Brain pericyte (primary cell): Measurements from ENCODE around the gene ITSN1.
A peak's percentile ranks its signal among the peaks of the same experiment; 100 is the strongest.
"Not testable (repeated sequence)": the region's sequence is repeated elsewhere in the genome, so short reads cannot be mapped to it uniquely, and the experiment has no call there.

Experiments
- DNase-seq: peaks from one replicate; pipeline ENCODE4 v3.0.0-alpha.2; 2012; ENCODE audit warnings: low read depth, low spot score

ITSN1 gene

GRCh38 chr21:33642027-33642895 is at the start of gene ITSN1:
Gene ITSN1, plus strand, starts transcription at chr21:33642501. Its CDS starts 76,328 bp downstream, at chr21:33718829.
- DNase-seq: peak; percentile 98

GRCh38 chr21:33598051-33598450 is 44.2 kb upstream of the ITSN1 start:
- DNase-seq: no peak

- DNase-seq: no peak
Measured at GRCh38 chr21:33608559-33608958, 33.7 kb upstream of the ITSN1 start.

GRCh38 chr21:33611006-33611744 is 31.1 kb upstream of the ITSN1 start:
- no peak for DNase-seq

- not testable (repeated sequence) for DNase-seq
Measured at GRCh38 chr21:33617565-33617964, 24.7 kb upstream of the ITSN1 start.

GRCh38 chr21:33618407-33618806 is 23.9 kb upstream of the ITSN1 start:
- DNase-seq: no peak

GRCh38 chr21:33619726-33620125 is 22.6 kb upstream of the ITSN1 start:
- no peak for DNase-seq

GRCh38 chr21:33622253-33622652 is 20.0 kb upstream of the ITSN1 start:
- DNase-seq: no peak

GRCh38 chr21:33626151-33626550 is 16.1 kb upstream of the ITSN1 start:
- not testable (repeated sequence) for DNase-seq

GRCh38 chr21:33634254-33634653 is 8.0 kb upstream of the ITSN1 start:
- DNase-seq: no peak

- no peak for DNase-seq
Measured at GRCh38 chr21:33640697-33641351, 1.5 kb upstream of the ITSN1 start.

GRCh38 chr21:33641352-33642026 is 812 bp upstream of the ITSN1 start, which contains the start of gene CRYZL1:
Gene CRYZL1, minus strand, starts transcription at chr21:33641741. Its CDS starts 10,190 bp downstream, at chr21:33631551.
- DNase-seq: peak; percentile 98

- no peak for DNase-seq
Measured at GRCh38 chr21:33642896-33643657, 776 bp downstream of the ITSN1 start.

GRCh38 chr21:33643658-33644311 is 1.5 kb downstream of the ITSN1 start:
- DNase-seq: peak; percentile 16

- no peak for DNase-seq
Measured at GRCh38 chr21:33644383-33645074, 2.2 kb downstream of the ITSN1 start.

GRCh38 chr21:33645730-33646129 is 3.4 kb downstream of the ITSN1 start:
- DNase-seq: no peak

- no peak for DNase-seq
Measured at GRCh38 chr21:33647587-33647986, 5.3 kb downstream of the ITSN1 start.

GRCh38 chr21:33648555-33648954 is 6.3 kb downstream of the ITSN1 start:
- no peak for DNase-seq

GRCh38 chr21:33650230-33650629 is 7.9 kb downstream of the ITSN1 start:
- DNase-seq: no peak
